ENCODE measurements around the gene GSTO1.

Gene GSTO1

DNA sequence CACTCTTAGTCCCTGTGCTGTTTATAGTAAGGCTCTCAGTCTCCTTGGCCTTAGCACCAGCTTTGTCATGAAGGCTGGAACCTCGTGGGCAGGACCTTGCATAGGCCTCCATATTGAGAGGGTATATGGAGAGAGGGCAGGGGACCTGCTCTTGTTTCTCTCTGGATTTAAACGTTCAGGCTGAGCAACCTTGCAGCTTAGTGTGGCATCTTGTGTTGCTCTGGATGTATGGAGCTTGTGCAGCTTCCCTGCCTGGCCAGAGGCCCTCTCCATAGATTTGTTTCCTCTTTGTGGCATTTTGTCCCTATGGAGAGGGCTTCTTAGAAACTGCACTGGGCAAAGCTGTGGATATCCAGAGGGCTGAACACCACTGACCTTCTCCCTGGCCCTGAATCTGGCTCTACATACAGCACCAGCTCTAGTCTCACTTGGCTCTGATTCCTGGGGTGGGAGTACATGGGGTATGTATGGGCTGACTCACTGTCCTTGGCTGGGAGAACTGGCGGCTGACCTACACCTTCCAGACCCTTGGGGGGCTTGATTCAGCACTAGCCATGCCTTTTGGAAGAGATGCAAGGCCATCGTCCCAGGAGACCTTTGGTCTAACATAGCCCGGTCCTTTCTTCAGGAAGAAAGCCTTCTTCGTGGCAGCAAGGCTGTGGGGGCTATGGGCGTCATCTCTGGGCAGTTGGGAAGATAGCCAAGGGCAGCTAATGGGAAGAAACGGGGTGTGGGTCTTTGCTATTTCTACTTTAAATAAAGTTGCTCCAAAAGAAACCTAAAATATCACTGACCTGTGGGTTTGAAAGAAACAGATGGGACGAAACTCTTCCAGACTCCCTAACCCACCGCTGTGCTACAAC is 53.1 kb downstream of the GSTO1 start:
- no peak for DNase-seq

DNA sequence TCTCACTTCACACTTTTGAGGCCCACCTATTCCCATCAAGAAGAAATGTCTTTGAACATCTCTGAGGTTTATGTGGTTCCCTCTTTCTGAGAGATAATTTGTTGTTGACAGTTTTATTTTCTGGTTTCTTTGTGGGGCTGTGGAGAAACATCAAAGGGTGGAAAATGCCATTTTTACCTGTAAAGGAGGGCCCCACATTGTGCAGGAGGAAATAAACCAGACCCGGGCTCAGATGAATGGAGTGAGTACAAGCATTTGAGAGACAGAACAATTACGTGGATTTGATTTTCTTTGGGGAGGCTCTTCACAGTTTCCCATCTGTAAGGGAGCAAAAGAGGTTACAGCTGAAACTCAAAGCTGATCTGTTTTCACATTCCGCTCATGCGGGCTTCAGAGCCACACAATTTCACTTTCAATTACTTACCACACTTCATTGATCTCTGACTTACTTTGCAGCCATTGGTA is 53.8 kb downstream of the GSTO1 start:
- no peak for DNase-seq

DNA sequence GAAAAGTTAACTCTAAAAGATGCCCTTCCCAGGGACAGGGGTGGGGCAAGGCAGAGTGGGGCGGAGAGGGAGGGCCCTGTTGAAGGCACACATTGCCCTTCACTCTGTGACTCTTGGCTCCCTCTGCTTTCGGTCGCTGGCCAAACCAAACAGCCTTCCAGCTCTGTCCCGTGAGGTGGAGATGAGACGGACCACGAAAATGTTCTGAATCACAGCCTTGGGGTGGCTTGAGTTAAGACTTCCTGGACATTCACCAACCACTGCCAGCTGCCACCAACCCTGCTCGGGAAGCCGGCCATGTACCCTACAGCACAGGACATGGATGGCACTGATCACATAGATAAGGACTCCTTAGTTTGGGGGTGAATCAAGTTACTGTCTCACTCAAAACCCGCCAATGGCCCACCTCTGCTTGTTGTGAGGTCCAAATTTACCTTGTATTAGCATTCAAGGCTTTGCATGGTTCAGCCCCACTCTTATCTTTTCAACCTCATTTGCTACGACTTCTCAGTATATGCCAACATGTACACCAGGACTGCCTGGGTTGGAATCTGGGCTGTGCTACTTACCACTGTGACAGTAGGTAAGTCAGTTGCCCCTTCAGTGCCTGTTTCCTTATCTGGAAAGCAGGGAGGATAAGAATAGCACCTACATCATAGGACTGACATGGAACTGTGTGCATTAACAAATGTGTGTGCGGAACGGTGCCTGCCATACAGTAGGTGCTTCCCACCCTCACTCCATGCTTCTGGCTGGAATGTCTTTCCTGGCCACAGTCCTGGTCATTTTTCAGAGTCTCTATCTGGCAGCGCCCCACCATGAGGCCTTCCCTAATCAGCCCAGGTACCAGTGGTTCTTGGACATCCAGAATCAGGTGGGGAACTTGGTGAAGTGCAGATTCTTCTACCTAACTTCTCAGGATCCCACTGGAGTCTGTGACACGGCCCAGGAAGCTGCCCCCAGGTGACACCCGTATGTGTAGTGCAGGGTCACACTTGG is 55.6 kb downstream of the GSTO1 start:
- DNase-seq, result no peak

DNA sequence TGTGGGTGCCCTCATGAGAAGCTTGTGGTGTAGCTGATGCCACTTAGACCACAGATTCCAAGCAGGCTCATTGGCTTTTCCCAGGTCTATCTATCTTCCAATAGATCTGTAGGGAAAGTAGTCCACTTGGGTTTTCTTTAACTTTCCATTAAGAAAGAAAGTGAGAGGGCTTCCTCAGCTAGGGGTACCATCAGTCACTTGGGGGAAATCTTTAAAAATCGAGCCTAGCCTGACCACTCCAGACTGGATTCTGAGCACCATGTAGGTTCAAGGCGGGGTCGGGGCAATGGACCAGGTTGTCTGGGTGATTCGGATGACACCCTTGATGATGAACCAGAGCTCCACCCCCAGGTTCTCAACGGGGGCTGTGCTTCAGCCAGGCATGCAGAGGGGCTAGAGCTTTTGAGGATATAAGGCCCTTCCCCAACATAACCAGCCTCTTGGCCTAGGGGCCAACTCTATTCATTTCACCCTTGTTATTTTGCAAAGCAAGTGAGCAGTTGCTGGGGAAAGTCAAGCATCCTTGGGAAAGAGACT is 56.6 kb downstream of the GSTO1 start:
- DNase-seq, result no peak

DNA sequence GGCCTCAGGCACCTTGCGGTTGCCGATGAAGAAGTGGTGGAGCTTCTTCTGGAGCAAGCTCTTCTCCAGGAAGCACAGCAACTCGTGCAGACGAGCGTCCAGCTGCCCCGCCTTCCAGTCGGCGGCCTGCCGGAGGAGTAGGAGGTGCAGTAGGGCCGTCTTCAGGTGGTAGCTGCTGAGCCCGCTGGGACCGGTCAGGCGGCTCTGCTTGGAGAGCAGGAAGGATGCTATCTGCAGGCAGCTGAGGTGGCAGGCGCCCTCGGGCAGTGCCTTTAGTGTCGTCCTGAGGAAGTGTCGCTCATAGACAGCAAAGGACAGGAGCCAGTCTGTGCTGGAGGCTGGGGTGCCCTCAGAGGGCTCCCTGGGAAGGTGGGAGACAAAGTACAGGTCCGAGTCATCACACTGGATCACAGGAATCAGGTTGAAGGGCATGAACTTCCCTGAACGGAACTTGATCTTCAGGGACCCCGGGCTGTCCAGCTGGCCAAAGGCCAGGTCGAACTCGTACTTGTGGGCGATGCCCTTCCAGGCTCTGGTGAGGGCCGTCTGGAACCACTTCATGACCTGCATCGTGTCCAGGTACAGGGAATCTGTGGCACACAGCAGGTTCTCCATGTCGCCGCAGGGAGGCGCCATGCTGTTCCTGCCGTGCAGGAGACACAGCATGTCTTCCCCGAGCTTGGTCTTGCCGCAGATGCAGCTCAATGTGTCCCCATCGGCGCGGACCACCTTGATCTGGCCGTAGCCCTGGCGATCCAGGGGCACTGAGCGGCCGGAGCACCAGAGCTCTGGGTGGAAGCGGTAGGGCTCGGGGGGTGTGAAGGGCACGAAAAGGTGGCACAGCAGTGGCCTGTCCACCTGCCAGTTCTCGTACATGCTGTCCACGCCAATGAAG is 60.1 kb downstream of the GSTO1 start:
- DNase-seq, result no peak

DNA sequence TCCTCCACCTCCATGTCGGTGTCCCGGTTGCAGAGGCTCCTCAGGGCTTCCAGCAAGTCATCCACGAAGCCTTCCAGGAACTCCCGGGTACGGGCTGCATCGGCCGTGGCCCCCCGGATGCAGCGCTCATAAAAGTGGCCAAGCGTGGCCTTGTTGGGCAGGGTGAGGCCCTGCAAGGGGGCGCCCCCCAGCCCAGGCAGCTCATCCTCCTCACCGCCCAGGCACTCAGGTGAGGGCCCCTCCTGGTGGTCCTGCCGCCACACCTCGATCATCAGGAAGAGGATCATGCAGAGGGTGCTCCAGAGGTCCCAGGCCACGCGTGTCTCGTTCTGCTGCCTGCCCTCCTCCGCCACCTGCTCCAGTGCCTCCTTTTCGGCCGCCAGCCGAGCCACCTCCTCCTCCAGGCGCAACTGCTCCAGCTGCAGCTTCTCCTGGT is 60.8 kb downstream of the GSTO1 start:
- no peak for DNase-seq

DNA sequence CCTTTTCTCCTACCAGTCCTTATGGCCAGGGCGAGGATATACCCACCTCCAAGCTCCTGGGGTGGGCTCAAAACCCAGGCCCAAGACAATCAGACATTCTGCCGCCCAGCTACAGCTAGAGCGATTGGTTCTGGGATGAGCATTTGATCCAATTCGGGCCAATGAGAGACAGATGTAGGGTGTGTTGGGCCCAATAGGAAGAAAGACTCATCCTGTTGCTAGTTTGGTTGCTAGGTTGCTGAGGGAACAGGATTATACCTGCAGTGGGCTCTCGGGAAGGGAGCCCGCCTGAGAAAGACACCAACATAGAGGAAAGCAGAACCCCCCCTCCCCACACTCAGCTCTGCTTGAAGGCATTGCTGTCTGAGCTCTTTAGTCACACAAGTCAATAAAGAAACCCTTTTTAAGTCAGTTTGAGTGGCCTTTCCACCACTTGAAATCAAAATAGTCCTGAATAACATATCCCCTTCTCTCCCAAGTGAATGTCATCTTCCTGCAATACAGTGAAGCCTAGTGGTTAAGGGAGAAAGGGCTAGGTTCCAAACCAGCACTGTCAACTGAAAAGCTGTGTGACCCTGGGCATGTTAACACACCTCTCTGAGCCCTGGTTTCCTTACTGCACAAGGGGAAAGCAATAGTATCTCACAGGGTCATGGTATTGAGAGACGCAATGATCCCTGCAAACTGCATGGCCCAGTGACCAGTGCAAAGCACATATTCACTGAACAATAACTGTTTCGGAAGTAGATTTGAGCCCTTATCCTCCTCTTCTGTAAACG is 61.8 kb downstream of the GSTO1 start:
- DNase-seq, result no peak

Measured in cortex of kidney (tissue), 1 donor.